Breast epithelium (tissue), 3 donors: Measurements from ENCODE around the gene KRTAP4-5.
"Not testable (repeated sequence)": the region's sequence is repeated elsewhere in the genome, so short reads cannot be mapped to it uniquely, and the experiment has no call there.

Source experiments
- CTCF ChIP-seq, 3 donors: fragments of 450-650 bp; IDR thresholded peaks; one replicate each; pipeline ENCODE4 v1.5.1; 2016 to 2017; ENCODE audit warnings: antibody characterized with exemption in 3 of 3, mild to moderate bottlenecking in 3 of 3, moderate library complexity in 3 of 3
- POLR2A ChIP-seq: fragments of 450-650 bp; IDR thresholded peaks from one replicate; pipeline ENCODE4 v1.6.1; 2016; ENCODE audit warnings: antibody characterized with exemption, mild to moderate bottlenecking, moderate library complexity
- POLR2AphosphoS5 ChIP-seq, 3 donors: sonication (generic); formaldehyde crosslinking; IDR thresholded peaks; one replicate each; pipeline ENCODE4 v1.6.1; 2017; ENCODE audit warnings: antibody characterized with exemption in 3 of 3

- not testable (repeated sequence) for TF ChIP-seq CTCF (IDR thresholded peaks at IDR 0.05); POLR2AphosphoS5 (IDR thresholded peaks at IDR 0.05); POLR2A
Observed at GRCh38 chr17:41123292-41123990, 26.2 kb downstream of the KRTAP4-5 start.
